Measurements from ENCODE around the gene COX6A1. TPM values are rescaled to one million over a fixed set of nuclear protein-coding genes. Genes with fewer than 3 reads are reported as not detected.

Gene COX6A1
- total and polyA plus RNA-seq, 2 of the 13 experiments (the other 11 are each of a cell fraction or from before 2014, with no cell fraction given), result 542 to 673 TPM

DNA sequence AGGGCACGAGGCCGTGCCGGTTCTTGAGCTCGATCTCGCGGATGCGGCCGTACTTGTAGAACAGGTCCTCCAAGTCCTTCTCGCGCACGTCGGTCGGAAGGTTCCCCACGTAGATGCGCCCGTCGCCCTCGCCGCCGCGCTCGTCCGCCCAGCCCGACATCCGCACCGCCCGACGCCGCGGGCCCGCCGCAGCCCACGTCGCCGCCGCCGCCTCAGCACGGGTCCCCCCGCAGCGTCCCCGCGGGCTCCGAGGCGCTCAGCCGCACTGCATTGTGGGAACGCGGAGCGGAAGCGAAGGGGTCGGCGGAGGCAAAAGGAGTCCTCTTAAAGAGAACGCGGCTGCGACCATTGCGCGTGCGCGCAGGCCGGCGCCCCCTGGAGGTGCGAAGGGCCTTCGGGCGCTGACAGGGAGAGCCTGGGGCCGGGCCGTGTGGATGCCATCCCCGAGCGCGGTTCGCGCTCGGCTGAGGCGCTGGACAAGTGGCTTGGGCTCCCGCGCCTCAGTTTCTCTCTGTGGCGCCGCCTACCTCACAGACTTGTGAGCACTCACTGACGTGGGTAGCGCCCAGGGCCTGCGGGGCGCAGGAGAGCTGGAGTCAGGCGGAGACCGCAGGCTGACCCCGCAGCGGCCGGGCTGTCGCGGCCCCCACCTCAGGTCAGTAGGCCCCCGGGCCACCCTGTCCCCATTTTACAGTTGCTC, 31.7 kb downstream of the COX6A1 start, which contains the start of gene SRSF9 (continued):
- TF ChIP-seq, protein P1, sequence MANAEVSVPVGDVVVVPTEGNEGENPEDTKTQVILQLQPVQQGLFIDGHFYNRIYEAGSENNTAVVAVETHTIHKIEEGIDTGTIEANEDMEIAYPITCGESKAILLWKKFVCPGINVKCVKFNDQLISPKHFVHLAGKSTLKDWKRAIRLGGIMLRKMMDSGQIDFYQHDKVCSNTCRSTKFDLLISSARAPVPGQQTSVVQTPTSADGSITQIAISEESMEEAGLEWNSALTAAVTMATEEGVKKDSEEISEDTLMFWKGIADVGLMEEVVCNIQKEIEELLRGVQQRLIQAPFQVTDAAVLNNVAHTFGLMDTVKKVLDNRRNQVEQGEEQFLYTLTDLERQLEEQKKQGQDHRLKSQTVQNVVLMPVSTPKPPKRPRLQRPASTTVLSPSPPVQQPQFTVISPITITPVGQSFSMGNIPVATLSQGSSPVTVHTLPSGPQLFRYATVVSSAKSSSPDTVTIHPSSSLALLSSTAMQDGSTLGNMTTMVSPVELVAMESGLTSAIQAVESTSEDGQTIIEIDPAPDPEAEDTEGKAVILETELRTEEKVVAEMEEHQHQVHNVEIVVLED (CRISPR knock-in tag; IDR thresholded peaks at IDR 0.05; ENCODE audit: borderline replicate concordance), result peak; percentile 70; the same call in 1 of the 2 replicates
- TF ChIP-seq, protein P2, sequence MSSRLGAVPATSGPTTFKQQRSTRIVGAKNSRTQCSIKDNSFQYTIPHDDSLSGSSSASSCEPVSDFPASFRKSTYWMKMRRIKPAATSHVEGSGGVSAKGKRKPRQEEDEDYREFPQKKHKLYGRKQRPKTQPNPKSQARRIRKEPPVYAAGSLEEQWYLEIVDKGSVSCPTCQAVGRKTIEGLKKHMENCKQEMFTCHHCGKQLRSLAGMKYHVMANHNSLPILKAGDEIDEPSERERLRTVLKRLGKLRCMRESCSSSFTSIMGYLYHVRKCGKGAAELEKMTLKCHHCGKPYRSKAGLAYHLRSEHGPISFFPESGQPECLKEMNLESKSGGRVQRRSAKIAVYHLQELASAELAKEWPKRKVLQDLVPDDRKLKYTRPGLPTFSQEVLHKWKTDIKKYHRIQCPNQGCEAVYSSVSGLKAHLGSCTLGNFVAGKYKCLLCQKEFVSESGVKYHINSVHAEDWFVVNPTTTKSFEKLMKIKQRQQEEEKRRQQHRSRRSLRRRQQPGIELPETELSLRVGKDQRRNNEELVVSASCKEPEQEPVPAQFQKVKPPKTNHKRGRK (CRISPR knock-in tag; IDR thresholded peaks at IDR 0.05), result no peak
- TF ChIP-seq, protein P3, sequence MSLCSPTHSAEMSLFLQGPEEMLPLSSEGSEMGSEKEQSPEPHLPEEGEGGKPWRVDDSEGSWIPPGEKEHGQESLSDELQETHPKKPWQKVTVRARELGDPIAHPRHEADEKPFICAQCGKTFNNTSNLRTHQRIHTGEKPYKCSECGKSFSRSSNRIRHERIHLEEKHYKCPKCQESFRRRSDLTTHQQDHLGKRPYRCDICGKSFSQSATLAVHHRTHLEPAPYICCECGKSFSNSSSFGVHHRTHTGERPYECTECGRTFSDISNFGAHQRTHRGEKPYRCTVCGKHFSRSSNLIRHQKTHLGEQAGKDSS (CRISPR knock-in tag; IDR thresholded peaks at IDR 0.05; ENCODE audit: borderline replicate concordance, low read depth), result no peak

DNA sequence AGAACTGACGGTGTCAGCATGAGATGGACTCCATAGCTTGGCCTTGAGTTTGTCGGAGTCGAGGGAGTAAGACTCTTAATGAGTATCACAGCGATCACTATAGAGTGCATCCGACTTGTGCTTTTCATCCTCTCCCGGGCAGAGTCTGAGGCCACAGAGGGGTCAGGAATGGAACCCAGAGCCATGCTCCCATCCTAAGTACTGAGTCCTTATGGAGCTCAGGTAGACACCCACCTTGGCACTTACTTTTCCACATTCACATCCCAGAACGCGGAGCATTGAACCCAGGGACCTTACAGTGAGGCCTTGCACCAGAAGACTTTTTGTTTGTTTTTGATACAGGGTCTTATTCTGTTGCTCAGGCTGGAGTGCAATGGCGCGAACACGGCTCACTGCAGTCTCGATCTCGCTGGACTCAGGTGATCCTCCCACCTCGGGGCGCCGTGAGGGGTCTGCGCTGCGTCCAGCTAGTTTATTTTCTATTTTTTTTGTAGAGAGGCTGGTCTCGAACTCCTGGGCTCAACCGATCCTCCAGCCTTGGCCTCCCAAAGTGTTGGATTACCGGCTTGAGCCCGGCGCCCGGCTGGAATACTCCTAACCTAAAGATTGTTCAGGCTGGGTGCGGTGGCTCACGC, 32.4 kb downstream of the COX6A1 start:
- intact Hi-C loops (cut with micrococcal nuclease; ENCODE audit: unreplicated experiment), result no loop called here
- Histone ChIP-seq H3K4me1 (ENCODE audit: insufficient read depth, low read length) (peaks cover 64% of the 10 kb centered on the region), H3K27me3 (ENCODE audit: control insufficient read depth in 1 of 2, insufficient read depth in 2 of 2, low read length in 2 of 2) (no peaks in the 10 kb centered on the region; a peak in 1 of 5 replicates), H3K9me3 (ENCODE audit: low read length) (no peaks in the 10 kb centered on the region), H3K27ac (ENCODE audit: extremely low read length, insufficient read depth, low read length) (peak overlapping the region; percentile 78), H3K36me3 (replicated peaks in 1 of 2; ENCODE audit: control insufficient read depth in 1 of 2, insufficient read depth in 2 of 2, low read length in 2 of 2) (peaks cover 1 to 16% of the 10 kb centered on the region in 2 experiments; a peak in 4 of 5 replicates), H3K4me2 (ENCODE audit: low read depth, low read length) (peak overlapping the region; percentile 76), H2AFZ (ENCODE audit: low read length) (peak overlapping the region; percentile 86), H4K20me1 (ENCODE audit: insufficient read depth, low read length) (peaks cover 26% of the 10 kb centered on the region), H3K9ac (ENCODE audit: insufficient read depth, low read depth, low read length) (peak overlapping the region; percentile 90), H3K4me3 (replicated peaks in 1 of 3; ENCODE audit: insufficient read depth in 1 of 3, low read depth in 2 of 3, low read length in 3 of 3) (peak overlapping the region; percentile 70 to 81 (median 74)), H3K79me2 (ENCODE audit: insufficient read depth, low read length) (peaks cover 44% of the 10 kb centered on the region)
- ATAC-seq, result peak; percentile 67
- ChIA-PET CTCF (ENCODE audit: low intra/inter-chr PET ratio, low total read pairs) (interaction anchor here (1.2 kb wide), 1 partner anchor 31 kb away, joined by 3 read pairs; no protein-coding TSS in a partner anchor), POLR2A (interaction anchor here (1.3 to 3.2 kb wide), 3 partner anchors 26 to 153 kb away, joined by 3 to 16 read pairs (median 6); partner anchors contain the start of genes COQ5 and DYNLL1)
- in situ Hi-C loops (cut with HindIII; ENCODE audit: extremely low pct_ligation_motif_present, low pct_unique_long_range_greater_than_20kb), result no loop called here
- BruUV-seq (replicated peaks), result TSS peak; percentile 49
- FAIRE-seq, result peak; percentile 49
- WGBS (ENCODE audit: low lambda C conversion rate), result 31% methylated on average over 21 of the region's 26 CpGs
- peak; percentile 15 for DNase-seq (ENCODE audit: low spot score)
- TF ChIP-seq MAFK (conservative IDR thresholded peaks at IDR 0.05 in 1 of 2, IDR thresholded peaks at IDR 0.05 in 1 of 2; ENCODE audit: low read length in 2 of 2) (no peak), PCBP2 (optimal IDR thresholded peaks at IDR 0.05; ENCODE audit: low read depth, low read length, poor library complexity, severe bottlenecking) (no peak), POLR2G (IDR thresholded peaks at IDR 0.05; ENCODE audit: low read depth, low read length) (no peak), GATA4 (IDR thresholded peaks at IDR 0.05; ENCODE audit: borderline replicate concordance, low read depth) (no peak), NFYC (CRISPR knock-in tag; IDR thresholded peaks at IDR 0.05) (no peak), U2AF2 (IDR thresholded peaks at IDR 0.05; ENCODE audit: low read depth, low read length) (no peak), NONO (IDR thresholded peaks at IDR 0.05) (no peak), NONO (CRISPR knock-in tag; conservative IDR thresholded peaks at IDR 0.05) (no peak), ZNF75D (CRISPR knock-in tag; IDR thresholded peaks at IDR 0.05; ENCODE audit: borderline replicate concordance) (no peak)
- TF ChIP-seq, protein P4, sequence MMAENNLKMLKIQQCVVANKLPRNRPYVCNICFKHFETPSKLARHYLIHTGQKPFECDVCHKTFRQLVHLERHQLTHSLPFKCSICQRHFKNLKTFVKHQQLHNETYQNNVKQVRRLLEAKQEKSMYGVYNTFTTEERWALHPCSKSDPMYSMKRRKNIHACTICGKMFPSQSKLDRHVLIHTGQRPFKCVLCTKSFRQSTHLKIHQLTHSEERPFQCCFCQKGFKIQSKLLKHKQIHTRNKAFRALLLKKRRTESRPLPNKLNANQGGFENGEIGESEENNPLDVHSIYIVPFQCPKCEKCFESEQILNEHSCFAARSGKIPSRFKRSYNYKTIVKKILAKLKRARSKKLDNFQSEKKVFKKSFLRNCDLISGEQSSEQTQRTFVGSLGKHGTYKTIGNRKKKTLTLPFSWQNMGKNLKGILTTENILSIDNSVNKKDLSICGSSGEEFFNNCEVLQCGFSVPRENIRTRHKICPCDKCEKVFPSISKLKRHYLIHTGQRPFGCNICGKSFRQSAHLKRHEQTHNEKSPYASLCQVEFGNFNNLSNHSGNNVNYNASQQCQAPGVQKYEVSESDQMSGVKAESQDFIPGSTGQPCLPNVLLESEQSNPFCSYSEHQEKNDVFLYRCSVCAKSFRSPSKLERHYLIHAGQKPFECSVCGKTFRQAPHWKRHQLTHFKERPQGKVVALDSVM (CRISPR knock-in tag; IDR thresholded peaks at IDR 0.05), result peak; percentile 80

Measured in HepG2 (cell line).